A673 (cell line): ENCODE data around the gene OR2T2.
"Not testable (repeated sequence)": the region's sequence is repeated elsewhere in the genome, so short reads cannot be mapped to it uniquely, and the experiment has no call there.

Source experiments
- CTCF ChIP-seq: fragments of 300-800, 200-600 bp; sonication (generic); conservative IDR thresholded peaks from 2 replicates; pipeline ENCODE4 v1.5.1; 2017; ENCODE audit warnings: low read depth, mild to moderate bottlenecking, antibody characterized with exemption, low read length, moderate library complexity, mixed read lengths
- EZH2 ChIP-seq: fragments of 200-600 bp; sonication (generic); IDR thresholded peaks from 2 replicates; pipeline ENCODE4 v1.6.1; 2017; ENCODE audit warnings: borderline replicate concordance, low read depth, mild to moderate bottlenecking, mixed read lengths, antibody characterized with exemption, low read length; ENCODE audit not compliant: poor library complexity, severe bottlenecking

- TF ChIP-seq CTCF, EZH2: not testable (repeated sequence)
Measured at GRCh38 chr1:248438668-248439067, 6.8 kb upstream of the OR2T2 start.
